K562 (cell line): ENCODE measurements around the gene GALNT18.

Experiments used
- BRD4 ChIP-seq: fragments of 200-600 bp; sonication (generic); IDR thresholded peaks from 2 replicates; pipeline ENCODE4 v1.6.1; 2017; ENCODE audit warnings: inconsistent platforms
- CHD2 ChIP-seq: IDR thresholded peaks from 2 replicates; pipeline ENCODE4 v1.6.1; 2011; ENCODE audit warnings: low read depth, low read length
- KLF16 ChIP-seq: IDR thresholded peaks from 2 replicates; pipeline ENCODE4 v1.6.1; 2016; ENCODE audit warnings: antibody characterized with exemption
- NFRKB ChIP-seq: fragments of 450-650 bp; IDR thresholded peaks from 2 replicates; pipeline ENCODE4 v1.6.1; 2016; ENCODE audit warnings: low read depth
- POLR2A ChIP-seq: fragments of 450-650 bp; conservative IDR thresholded peaks from 2 replicates; pipeline ENCODE4 v1.6.1; 2016
- PRPF4 ChIP-seq: fragments of 200-400 bp; formaldehyde crosslinking; IDR thresholded peaks from one replicate; pipeline ENCODE4 v1.6.1; 2017; ENCODE audit warnings: low read length, low read depth, mild to moderate bottlenecking; ENCODE audit not compliant: insufficient read depth, poor library complexity, severe bottlenecking
- SIN3B ChIP-seq: fragments of 450-650 bp; IDR thresholded peaks from 2 replicates; pipeline ENCODE4 v1.6.1; 2017; ENCODE audit warnings: low read depth, mild to moderate bottlenecking, moderate library complexity
- SRF ChIP-seq, 2 experiments: fragments of 250-450, 450-650 bp in 1 of 2; sonication (Bioruptor Pico) in 1 of 2; sonication (generic) in 1 of 2; formaldehyde crosslinking; IDR thresholded peaks; 2 replicates each; pipeline versions ENCODE4 v1.5.0 to v1.5.1; 2020 to 2022; ENCODE audit warnings: mild to moderate bottlenecking in 1 of 2, missing genetic modification reagents in 1 of 2
- TEAD4 ChIP-seq, 2 experiments: sonication (generic) in 1 of 2; formaldehyde crosslinking in 1 of 2; IDR thresholded peaks; 2 replicates each; pipeline versions ENCODE4 v1.6.1 to v1.8.0; 2012 to 2022; ENCODE audit warnings: borderline replicate concordance in 1 of 2, inconsistent platforms in 1 of 2, low read length in 1 of 2, mild to moderate bottlenecking in 1 of 2, missing genetic modification reagents in 1 of 2
- USF1 ChIP-seq: sonication (generic); formaldehyde crosslinking; IDR thresholded peaks from 2 replicates; pipeline ENCODE4 v1.9.0; 2022; ENCODE audit warnings: mild to moderate bottlenecking, missing genetic modification reagents
- XRCC3 ChIP-seq: fragments of 450-650 bp; IDR thresholded peaks from 2 replicates; pipeline ENCODE4 v1.6.1; 2017; ENCODE audit warnings: mild to moderate bottlenecking, moderate library complexity
- ZNF589 ChIP-seq: fragments of 200-800 bp; sonication (Bioruptor generic); IDR thresholded peaks from 2 replicates; pipeline ENCODE4 v1.6.1; 2016; ENCODE audit warnings: low read depth, missing genetic modification characterization, missing compliant biosample characterization

DNA sequence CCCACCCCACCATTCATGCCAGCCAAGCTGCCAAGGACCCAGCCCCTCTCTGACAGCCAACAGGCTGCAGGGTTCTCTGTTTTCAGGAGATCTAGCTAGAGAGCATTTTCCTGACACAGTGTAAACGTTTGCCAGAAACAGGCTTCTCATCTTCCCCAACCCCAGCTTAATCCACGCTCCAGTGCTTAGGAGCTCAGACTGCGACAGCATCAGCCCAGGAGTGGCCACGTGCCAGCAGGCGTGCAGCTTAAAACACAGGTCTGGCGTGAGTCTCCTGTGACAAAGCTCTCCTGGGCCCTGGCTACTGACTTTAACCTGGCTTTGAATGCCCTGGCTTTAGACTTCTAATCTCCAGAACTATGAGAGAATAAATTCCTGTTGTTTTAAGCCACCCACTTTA is 66.6 kb downstream of the GALNT18 start:
- TF ChIP-seq POLR2A, result no peak
- no peak for TF ChIP-seq SRF (CRISPR knock-in tag; IDR thresholded peaks at IDR 0.05)
- TF ChIP-seq XRCC3, result no peak
- TF ChIP-seq CHD2, result no peak
- TF ChIP-seq SIN3B, result no peak
- TF ChIP-seq TEAD4 (IDR thresholded peaks at IDR 0.05; ENCODE audit: low read length), result no peak
- TF ChIP-seq TEAD4 (CRISPR knock-in tag; IDR thresholded peaks at IDR 0.05; ENCODE audit: borderline replicate concordance), result no peak
- TF ChIP-seq BRD4, result no peak
- no peak for TF ChIP-seq USF1 (CRISPR knock-in tag)
- no peak for TF ChIP-seq PRPF4
- TF ChIP-seq KLF16, result no peak
- no peak for TF ChIP-seq ZNF589 (CRISPR knock-in tag)
- TF ChIP-seq NFRKB, result no peak
